HCT116 (cell line): Measurements from ENCODE around the gene ATCAY. TPM values are rescaled to one million over a fixed set of nuclear protein-coding genes. Genes with fewer than 3 reads are reported as not detected.

ENCODE experiments used
- ATAC-seq: fragments of 200-7000 bp; cut with Tn5 transposase; 2 replicates; pipeline ENCODE4 v1.9.1; 2020; ENCODE audit warnings: mild to moderate bottlenecking, moderate library complexity
- BruUV-seq: library from RNA; stranded (reverse); fragments of 400-500 nt; replicated peaks from 2 replicates; lab custom pipeline; 2021; lab: Mats Ljungman, UMichigan
- CTCF ChIA-PET: fragments of 300-600 bp; sonication (Branson Sonifier 250); formaldehyde crosslinking; loops from one replicate; lab custom pipeline; 2021; ENCODE audit warnings: antibody characterized with exemption; lab: Charles Lee
- POLR2A ChIA-PET: fragments of 300-600, 350-600 bp; sonication (Branson Sonifier 250); formaldehyde crosslinking; loops from one replicate; lab custom pipeline; 2021; ENCODE audit warnings: antibody characterized with exemption; lab: Charles Lee
- RAD21 ChIA-PET, 2 experiments: fragments of 300-600 bp; sonication (Branson Sonifier 250); formaldehyde crosslinking; loops; one replicate each; lab custom pipeline; 2023; ENCODE audit warnings: low total read pairs in 2 of 2; ENCODE audit not compliant: uncharacterized antibody in 2 of 2, unreplicated experiment in 2 of 2, low non-redundant PET in 1 of 2; lab: Charles Lee
- DNase-seq: peaks from one replicate; pipeline ENCODE4 v3.0.0-alpha.2; 2010; ENCODE audit warnings: low read depth, low spot score
- H2AFZ ChIP-seq: fragments of 200-600 bp; shearing (Covaris generic), sonication (generic); 2 replicates; pipeline ENCODE4 v1.6.1; 2017; ENCODE audit warnings: low read depth, mixed run types, mixed read lengths, antibody characterized with exemption, low read length; ENCODE audit not compliant: poor library complexity, severe bottlenecking
- H3K27ac ChIP-seq: 2 replicates; pipeline ENCODE4 v1.5.1; 2012; ENCODE audit warnings: low read depth, low read length
- H3K27me3 ChIP-seq: fragments of 200-600 bp; sonication (generic); 2 replicates; pipeline ENCODE4 v1.6.1; 2016; ENCODE audit warnings: mixed run types, low read length, mixed read lengths; ENCODE audit not compliant: insufficient read depth
- H3K36me3 ChIP-seq, 2 experiments: fragments of 200-500 bp in 1 of 2; fragments of 200-600 bp in 1 of 2; sonication (Bioruptor generic) in 1 of 2; sonication (generic) in 1 of 2; 2 replicates each; pipeline versions ENCODE4 v1.5.1 to v1.6.1; 2014 to 2016; ENCODE audit warnings: low read length in 2 of 2, inconsistent platforms in 1 of 2, mixed read lengths in 1 of 2, mixed run types in 1 of 2; ENCODE audit not compliant: insufficient read depth in 2 of 2, control insufficient read depth in 1 of 2
- H3K4me1 ChIP-seq, 2 experiments: fragments of 200-600 bp in 1 of 2; sonication (generic) in 1 of 2; 2 replicates each; pipeline versions ENCODE4 v1.5.1 to v1.6.1; 2012 to 2017; ENCODE audit warnings: low read length in 2 of 2, inconsistent platforms in 1 of 2, mild to moderate bottlenecking in 1 of 2, mixed read lengths in 1 of 2, mixed run types in 1 of 2, moderate library complexity in 1 of 2; ENCODE audit not compliant: insufficient read depth in 2 of 2, control insufficient read depth in 1 of 2
- H3K4me2 ChIP-seq: fragments of 200-600 bp; sonication (generic); 2 replicates; pipeline ENCODE4 v1.6.1; 2017; ENCODE audit warnings: mixed run types, low read length, mixed read lengths
- H3K4me3 ChIP-seq, 2 experiments: fragments of 200-600 bp in 1 of 2; sonication (generic) in 1 of 2; replicated peaks in 1 of 2; 2 replicates each; pipeline ENCODE4 v1.5.1; 2011 to 2016; ENCODE audit warnings: low read length in 2 of 2, control low read depth in 1 of 2, low read depth in 1 of 2, mild to moderate bottlenecking in 1 of 2, mixed read lengths in 1 of 2, mixed run types in 1 of 2
- H3K79me2 ChIP-seq: fragments of 200-600 bp; sonication (generic); 2 replicates; pipeline ENCODE4 v1.6.1; 2017; ENCODE audit warnings: mild to moderate bottlenecking, mixed run types, low read length, moderate library complexity, mixed read lengths; ENCODE audit not compliant: insufficient read depth
- H3K9ac ChIP-seq: fragments of 200-600 bp; sonication (generic); 2 replicates; pipeline ENCODE4 v1.6.1; 2016; ENCODE audit warnings: low read length, mixed read lengths
- H3K9me2 ChIP-seq: fragments of 200-600 bp; sonication (generic), shearing (Covaris generic); 2 replicates; pipeline ENCODE4 v1.6.1; 2017; ENCODE audit warnings: mixed run types, mild to moderate bottlenecking, moderate library complexity; ENCODE audit not compliant: insufficient read depth
- H3K9me3 ChIP-seq, 2 experiments: fragments of 200-500 bp in 1 of 2; fragments of 200-600 bp in 1 of 2; sonication (Bioruptor generic) in 1 of 2; sonication (generic) in 1 of 2; 2 replicates each; pipeline ENCODE4 v1.6.1; 2014 to 2017; ENCODE audit warnings: low read length in 2 of 2, mixed read lengths in 2 of 2, inconsistent platforms in 1 of 2, low read depth in 1 of 2, mild to moderate bottlenecking in 1 of 2, mixed run types in 1 of 2, moderate library complexity in 1 of 2; ENCODE audit not compliant: control insufficient read depth in 1 of 2, insufficient read depth in 1 of 2
- H4K20me1 ChIP-seq: fragments of 200-600 bp; sonication (generic), shearing (Covaris generic); 2 replicates; pipeline ENCODE4 v1.6.1; 2017; ENCODE audit warnings: mixed run types, mild to moderate bottlenecking, moderate library complexity; ENCODE audit not compliant: insufficient read depth
- CBX3 ChIP-seq: IDR thresholded peaks from 2 replicates; pipeline ENCODE4 v1.6.1; 2012; ENCODE audit warnings: low read depth
- CEBPB ChIP-seq: IDR thresholded peaks from 2 replicates; pipeline ENCODE4 v1.6.1; 2012; ENCODE audit warnings: low read depth
- EZH2 ChIP-seq: fragments of 200-600 bp; sonication (generic); IDR thresholded peaks from 2 replicates; pipeline ENCODE4 v1.6.1; 2017; ENCODE audit warnings: antibody characterized with exemption, mixed run types
- EZH2phosphoT487 ChIP-seq: fragments of 200-600 bp; IDR thresholded peaks from 2 replicates; pipeline ENCODE4 v1.6.1; 2018; ENCODE audit warnings: antibody characterized with exemption, borderline replicate concordance
- FOSL1 ChIP-seq: IDR thresholded peaks from 2 replicates; pipeline ENCODE4 v1.6.1; 2012; ENCODE audit warnings: low read depth
- JUND ChIP-seq: IDR thresholded peaks from 2 replicates; pipeline ENCODE4 v1.6.1; 2012
- POLR2AphosphoS5 ChIP-seq: IDR thresholded peaks from 2 replicates; pipeline ENCODE4 v1.6.1; 2011; ENCODE audit warnings: mild to moderate bottlenecking, low read depth, low read length, moderate library complexity
- RAD21 ChIP-seq: IDR thresholded peaks from 2 replicates; pipeline ENCODE4 v1.6.1; 2012; ENCODE audit warnings: low read depth, mild to moderate bottlenecking
- SP1 ChIP-seq: IDR thresholded peaks from 2 replicates; pipeline ENCODE4 v1.6.1; 2012; ENCODE audit warnings: low read depth
- SRF ChIP-seq: IDR thresholded peaks from 2 replicates; pipeline ENCODE4 v1.6.1; 2012; ENCODE audit warnings: low read depth
- YY1 ChIP-seq: IDR thresholded peaks from 2 replicates; pipeline ENCODE4 v1.6.1; 2011; ENCODE audit warnings: low read length, low read depth, moderate library complexity, mild to moderate bottlenecking; ENCODE audit not compliant: insufficient replicate concordance; ENCODE audit errors: extremely low read depth
- ZNF274 ChIP-seq: fragments of 200-500 bp; sonication (Bioruptor generic); IDR thresholded peaks from 2 replicates; pipeline ENCODE4 v1.6.1; 2014; ENCODE audit warnings: mild to moderate bottlenecking, low read depth, low read length, inconsistent platforms
- intact Hi-C: fragments of 100-400 bp; cut with micrococcal nuclease; formaldehyde crosslinking; loops from 2 replicates; pipeline ENCODE4 v1.10.0; 2022
- total RNA-seq: library from RNA; stranded (reverse); gene quantifications from one replicate; pipeline ENCODE4 v1.2.1, GENCODE V29; 2021; ENCODE audit not compliant: unreplicated experiment
- TF ChIP-seq, protein P1 (sequence below), 3 experiments: fragments of 200-600 bp in 1 of 3; sonication (generic) in 1 of 3; IDR thresholded peaks in 2 of 3; conservative IDR thresholded peaks in 1 of 3; 2 replicates each; pipeline ENCODE4 v1.5.1; 2012 to 2017; ENCODE audit warnings: low read depth in 2 of 3, low read length in 2 of 3, antibody characterized with exemption in 1 of 3, borderline replicate concordance in 1 of 3, control low read depth in 1 of 3, mild to moderate bottlenecking in 1 of 3, mixed read lengths in 1 of 3, mixed run types in 1 of 3, moderate library complexity in 1 of 3; ENCODE audit not compliant: insufficient read depth in 1 of 3
- TF ChIP-seq, protein P2 (sequence below): IDR thresholded peaks from 2 replicates; pipeline ENCODE4 v1.6.1; 2012
- TF ChIP-seq, protein P3 (sequence below): IDR thresholded peaks from 2 replicates; pipeline ENCODE4 v1.6.1; 2012

Gene ATCAY
- total RNA-seq, 1 experiment from 2014 or later: not detected

DNA sequence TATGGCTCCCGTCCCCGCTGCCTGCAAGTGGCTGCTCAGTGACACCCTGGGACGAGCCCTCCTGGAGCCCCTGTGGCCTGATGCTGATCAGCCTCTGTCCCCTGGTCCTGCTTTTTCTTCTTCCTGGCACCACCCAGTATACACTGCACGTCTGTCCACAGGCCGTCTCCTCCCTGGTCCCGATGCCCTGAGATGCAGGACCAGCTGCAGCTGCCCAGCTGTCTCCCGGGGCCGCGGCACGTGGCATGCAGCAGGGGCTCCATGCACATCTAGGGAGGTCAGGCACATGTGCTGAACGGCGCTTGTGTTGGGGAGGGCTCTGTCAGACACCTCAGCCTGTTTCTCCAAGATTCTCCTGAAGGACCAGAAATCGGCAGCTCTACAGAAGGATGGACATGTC lies 41.8 kb upstream of the ATCAY start (continued):
- TF ChIP-seq, protein P1, sequence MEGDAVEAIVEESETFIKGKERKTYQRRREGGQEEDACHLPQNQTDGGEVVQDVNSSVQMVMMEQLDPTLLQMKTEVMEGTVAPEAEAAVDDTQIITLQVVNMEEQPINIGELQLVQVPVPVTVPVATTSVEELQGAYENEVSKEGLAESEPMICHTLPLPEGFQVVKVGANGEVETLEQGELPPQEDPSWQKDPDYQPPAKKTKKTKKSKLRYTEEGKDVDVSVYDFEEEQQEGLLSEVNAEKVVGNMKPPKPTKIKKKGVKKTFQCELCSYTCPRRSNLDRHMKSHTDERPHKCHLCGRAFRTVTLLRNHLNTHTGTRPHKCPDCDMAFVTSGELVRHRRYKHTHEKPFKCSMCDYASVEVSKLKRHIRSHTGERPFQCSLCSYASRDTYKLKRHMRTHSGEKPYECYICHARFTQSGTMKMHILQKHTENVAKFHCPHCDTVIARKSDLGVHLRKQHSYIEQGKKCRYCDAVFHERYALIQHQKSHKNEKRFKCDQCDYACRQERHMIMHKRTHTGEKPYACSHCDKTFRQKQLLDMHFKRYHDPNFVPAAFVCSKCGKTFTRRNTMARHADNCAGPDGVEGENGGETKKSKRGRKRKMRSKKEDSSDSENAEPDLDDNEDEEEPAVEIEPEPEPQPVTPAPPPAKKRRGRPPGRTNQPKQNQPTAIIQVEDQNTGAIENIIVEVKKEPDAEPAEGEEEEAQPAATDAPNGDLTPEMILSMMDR (IDR thresholded peaks at IDR 0.05 in 2 of 3, conservative IDR thresholded peaks at IDR 0.05 in 1 of 3; ENCODE audit: borderline replicate concordance in 1 of 3, insufficient read depth in 1 of 3, low read depth in 2 of 3, low read length in 2 of 3): no peak
- TF ChIP-seq, all 23 proteins: peak for 0

DNA sequence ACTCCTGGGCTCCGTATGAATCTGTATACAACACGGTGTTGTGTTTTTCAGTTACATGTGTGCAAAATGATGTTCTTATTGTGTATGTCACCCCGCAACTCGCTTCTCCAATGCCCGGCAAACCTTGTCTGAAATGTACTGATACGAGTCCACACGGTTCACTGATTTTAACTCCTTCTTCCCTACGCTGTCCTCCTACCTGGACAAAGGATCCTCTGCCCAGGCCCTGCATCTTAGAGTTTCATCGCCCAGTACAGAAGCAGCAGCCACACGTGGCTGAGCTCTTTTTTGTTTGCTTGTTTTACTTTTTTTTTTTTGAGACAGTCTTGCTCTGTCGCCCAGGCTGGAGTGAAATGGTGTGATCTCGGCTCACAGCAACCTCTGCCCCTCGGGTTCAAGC lies 40.5 kb upstream of the ATCAY start:
- POLR2A ChIA-PET: interaction anchor here (0.6 kb wide), 1 partner anchor 869 kb away, joined by 3 read pairs; no protein-coding TSS in a partner anchor
- H3K9me2 ChIP-seq: no peaks in the 10 kb centered on the region
- no peak overlapping the region for H3K4me2 ChIP-seq
- H3K4me1 ChIP-seq: peaks cover 0 to 6% of the 10 kb centered on the region in 2 experiments; a peak in 1 of 4 replicates
- no peak overlapping the region for H3K9ac ChIP-seq
- no TSS peak for BruUV-seq
- H3K27me3 ChIP-seq: no peaks in the 10 kb centered on the region
- ATAC-seq: no peak
- H3K4me3 ChIP-seq: no peak overlapping the region
- no peak overlapping the region for H2AFZ ChIP-seq
- intact Hi-C loops: no loop called here
- CTCF ChIA-PET: interaction anchor here (1.0 to 2.2 kb wide), 2 partner anchors 9 to 17 kb away, joined by 3 to 11 read pairs; no protein-coding TSS in a partner anchor
- RAD21 ChIA-PET: interaction anchor here in 1 of 2 experiments (0.5 kb wide), 1 partner anchor 784 kb away, joined by 3 read pairs; no protein-coding TSS in a partner anchor
- TF ChIP-seq ZNF274 (no peak), SRF (no peak), EZH2phosphoT487 (no peak), YY1 (no peak), EZH2 (no peak), RAD21 (no peak), POLR2AphosphoS5 (no peak), JUND (no peak), SP1 (no peak), CEBPB (no peak), CBX3 (no peak), FOSL1 (no peak)
- TF ChIP-seq, protein P1 (IDR thresholded peaks at IDR 0.05 in 2 of 3, conservative IDR thresholded peaks at IDR 0.05 in 1 of 3; ENCODE audit: borderline replicate concordance in 1 of 3, insufficient read depth in 1 of 3, low read depth in 2 of 3, low read length in 2 of 3): no peak
- TF ChIP-seq, protein P2, sequence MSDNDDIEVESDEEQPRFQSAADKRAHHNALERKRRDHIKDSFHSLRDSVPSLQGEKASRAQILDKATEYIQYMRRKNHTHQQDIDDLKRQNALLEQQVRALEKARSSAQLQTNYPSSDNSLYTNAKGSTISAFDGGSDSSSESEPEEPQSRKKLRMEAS: no peak
- TF ChIP-seq, protein P3, sequence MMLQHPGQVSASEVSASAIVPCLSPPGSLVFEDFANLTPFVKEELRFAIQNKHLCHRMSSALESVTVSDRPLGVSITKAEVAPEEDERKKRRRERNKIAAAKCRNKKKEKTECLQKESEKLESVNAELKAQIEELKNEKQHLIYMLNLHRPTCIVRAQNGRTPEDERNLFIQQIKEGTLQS: no peak
- H3K27ac ChIP-seq: no peak overlapping the region
- no peaks in the 10 kb centered on the region for H3K79me2 ChIP-seq
- no peaks in the 10 kb centered on the region for H4K20me1 ChIP-seq
- no peak for DNase-seq
- H3K9me3 ChIP-seq: peaks cover 0 to 10% of the 10 kb centered on the region in 2 experiments; a peak in 1 of 4 replicates
- no peaks in the 10 kb centered on the region for H3K36me3 ChIP-seq
